ENCODE data around the gene RFNG. TPM values are rescaled to one million over a fixed set of nuclear protein-coding genes. Genes with fewer than 3 reads are reported as not detected.
A peak's percentile ranks its signal among the peaks of the same experiment; 100 is the strongest.

RFNG gene
- total and polyA plus RNA-seq, 2 of the 4 experiments (the other 2 are of a cell fraction), result 6.8 to 47.3 TPM

GRCh38 chr17:82052638-82053059, 1.0 kb upstream of the RFNG start:
- no peak overlapping the region for H3K56ac ChIP-seq (ENCODE audit: extremely low read depth, insufficient read depth, low read length)
- H4K91ac ChIP-seq (ENCODE audit: insufficient read depth, low read depth, low read length), result no peak overlapping the region
- no peak overlapping the region for H2BK5ac ChIP-seq (ENCODE audit: low read depth, low read length, poor library complexity, severe bottlenecking)
- ATAC-seq (ENCODE audit: low read depth), result peak; percentile 4; the same call in 1 of the 2 replicates
- H4K8ac ChIP-seq (ENCODE audit: low read depth in 2 of 2, low read length in 2 of 2), result no peak overlapping the region
- ChIA-PET CTCF (no interaction called here), POLR2A (ENCODE audit: unreplicated experiment) (no interaction called here)
- peaks cover 16 to 45% of the 10 kb centered on the region in 2 experiments for H3K79me1 ChIP-seq (ENCODE audit: low read depth in 1 of 2, low read length in 2 of 2)
- in situ Hi-C loops (cut with MboI; ENCODE audit: low sequenced_read_pairs) (no loop called here), intact Hi-C loops (cut with micrococcal nuclease) (no loop called here), dilution Hi-C loops (cut with HindIII; ENCODE audit: low sequenced_read_pairs, unreplicated experiment) (no loop called here)
- no TSS peak for BruUV-seq (replicated peaks)
- H3K27me3 ChIP-seq (ENCODE audit: control insufficient read depth, insufficient read depth, low read length), result no peaks in the 10 kb centered on the region
- no peak overlapping the region for H3K23ac ChIP-seq (ENCODE audit: low read depth, low read length)
- no peaks in the 10 kb centered on the region for H3K9me3 ChIP-seq (ENCODE audit: control insufficient read depth, insufficient read depth, low read length)
- H3K18ac ChIP-seq (ENCODE audit: low read depth, low read length), result no peak overlapping the region
- no peak overlapping the region for H2BK120ac ChIP-seq (ENCODE audit: low read depth, low read length)
- H2BK15ac ChIP-seq (ENCODE audit: low read depth, low read length), result no peak overlapping the region
- peaks cover 59% of the 10 kb centered on the region for H3K36me3 ChIP-seq (ENCODE audit: control insufficient read depth, insufficient read depth, low read length)
- no peak overlapping the region for H4K5ac ChIP-seq (ENCODE audit: low read depth, low read length)
- H2AK5ac ChIP-seq (ENCODE audit: low read depth, low read length), result 0 out of 2 replicates have a peak overlapping the region, but pooled peaks have one; percentile 23
- no peak overlapping the region for H2BK20ac ChIP-seq (ENCODE audit: low read depth, low read length)
- no peak overlapping the region for H2AFZ ChIP-seq (replicated peaks; ENCODE audit: low read length, poor library complexity)
- H4K20me1 ChIP-seq (ENCODE audit: insufficient read depth, low read length), result peaks cover 4% of the 10 kb centered on the region; the same call in 1 of the 2 replicates
- H3K4me2 ChIP-seq (ENCODE audit: low read depth, low read length), result peak overlapping the region; percentile 93
- H3K4me3 ChIP-seq (ENCODE audit: insufficient read depth, low read depth, low read length), result peak overlapping the region; percentile 99
- WGBS, 2 experiments (ENCODE audit: extremely low coverage in 2 of 2, insufficient read length in 1 of 2), result 2% methylated on average over 8 of the region's 19 CpGs; no CpG with 5 or more reads in 1 of the 2 experiments
- peaks cover 5% of the 10 kb centered on the region for H3K9me1 ChIP-seq (ENCODE audit: insufficient read depth, low read length)
- TF ChIP-seq CTCF (conservative IDR thresholded peaks at IDR 0.05; ENCODE audit: low read depth, low read length) (no peak), NFE2L2 (IDR thresholded peaks at IDR 0.05; ENCODE audit: low read depth, low read length) (no peak), MAFK (IDR thresholded peaks at IDR 0.05; ENCODE audit: low read depth, low read length) (no peak), BHLHE40 (IDR thresholded peaks at IDR 0.05; ENCODE audit: low read depth, low read length) (no peak), CHD1 (IDR thresholded peaks at IDR 0.05; ENCODE audit: low read depth, low read length) (no peak), ELK1 (IDR thresholded peaks at IDR 0.05; ENCODE audit: borderline replicate concordance, low read depth, low read length) (no peak), MAZ (IDR thresholded peaks at IDR 0.05; ENCODE audit: borderline replicate concordance, low read depth, low read length) (no peak), USF2 (IDR thresholded peaks at IDR 0.05; ENCODE audit: low read depth, low read length) (no peak), FOS (IDR thresholded peaks at IDR 0.05; ENCODE audit: low read depth, low read length) (no peak), RAD21 (IDR thresholded peaks at IDR 0.05; ENCODE audit: low read length) (no peak), POLR2A (IDR thresholded peaks at IDR 0.05; ENCODE audit: low read depth, low read length) (no peak), CEBPB (IDR thresholded peaks at IDR 0.05; ENCODE audit: low read depth, low read length) (no peak), RFX5 (IDR thresholded peaks at IDR 0.05; ENCODE audit: low read depth, low read length) (no peak), RCOR1 (IDR thresholded peaks at IDR 0.05; ENCODE audit: insufficient replicate concordance, low read length) (no peak), MXI1 (IDR thresholded peaks at IDR 0.05; ENCODE audit: borderline replicate concordance, low read depth, low read length) (no peak; the same call in 1 of the 2 replicates), SMC3 (IDR thresholded peaks at IDR 0.05; ENCODE audit: low read depth, low read length) (no peak)
- no peak overlapping the region for H3K14ac ChIP-seq (replicated peaks; ENCODE audit: low read depth, low read length)
- peak overlapping the region; percentile 91 for H2AK9ac ChIP-seq (replicated peaks; ENCODE audit: low read depth, low read length, poor library complexity)
- H3K4ac ChIP-seq (ENCODE audit: low read depth, low read length), result 0 out of 2 replicates have a peak overlapping the region, but pooled peaks have one; percentile 9
- H3K4me1 ChIP-seq (ENCODE audit: control insufficient read depth, insufficient read depth, low read length), result peaks cover 18% of the 10 kb centered on the region
- no peak for DNase-seq
- H3K27ac ChIP-seq (ENCODE audit: insufficient read depth, low read length), result peak overlapping the region; percentile 27
- peak overlapping the region; percentile 94 for H3K9ac ChIP-seq (ENCODE audit: low read depth, low read length)
